ENCODE measurements around the gene TBC1D22A. TPM values are rescaled to one million over a fixed set of nuclear protein-coding genes. Genes with fewer than 3 reads are reported as not detected.

TBC1D22A gene
- total and polyA plus RNA-seq, 11 donors = 9.4 to 30.7 (median 18.6) TPM

DNA sequence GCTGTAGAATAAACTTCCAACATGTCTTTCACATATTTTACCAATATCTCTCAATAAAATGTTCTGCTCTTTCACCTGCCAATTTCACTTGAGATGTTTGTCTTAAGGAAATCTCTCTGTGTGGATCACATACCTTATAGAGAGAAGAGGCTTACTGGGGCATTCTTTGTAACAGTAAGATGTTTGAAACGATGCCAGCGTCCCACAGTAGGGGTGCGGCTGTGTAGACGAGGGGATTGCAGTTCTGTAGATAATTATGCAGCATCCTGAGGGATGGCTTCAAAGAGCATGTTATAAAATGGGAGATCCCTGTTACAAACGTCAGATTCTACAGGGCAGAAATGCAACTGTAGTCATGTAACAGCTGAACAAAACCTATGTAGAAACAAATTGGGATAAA is 200.0 kb downstream of the TBC1D22A start:
- Histone ChIP-seq H3K4me3 (no peak overlapping the region), H3K4me1 (peaks cover 0 to 5% (median 0%) of the 10 kb centered on the region in 12 donors), H3K27ac (no peak overlapping the region), H3K9me3 (no peaks in the 10 kb centered on the region), H3K27me3 (no peaks in the 10 kb centered on the region), H3K36me3 (peaks cover 0 to 5% (median 0%) of the 10 kb centered on the region in 9 donors)
- no peak for TF ChIP-seq POLR2A (IDR thresholded peaks at IDR 0.05)
- TF ChIP-seq, protein P1, sequence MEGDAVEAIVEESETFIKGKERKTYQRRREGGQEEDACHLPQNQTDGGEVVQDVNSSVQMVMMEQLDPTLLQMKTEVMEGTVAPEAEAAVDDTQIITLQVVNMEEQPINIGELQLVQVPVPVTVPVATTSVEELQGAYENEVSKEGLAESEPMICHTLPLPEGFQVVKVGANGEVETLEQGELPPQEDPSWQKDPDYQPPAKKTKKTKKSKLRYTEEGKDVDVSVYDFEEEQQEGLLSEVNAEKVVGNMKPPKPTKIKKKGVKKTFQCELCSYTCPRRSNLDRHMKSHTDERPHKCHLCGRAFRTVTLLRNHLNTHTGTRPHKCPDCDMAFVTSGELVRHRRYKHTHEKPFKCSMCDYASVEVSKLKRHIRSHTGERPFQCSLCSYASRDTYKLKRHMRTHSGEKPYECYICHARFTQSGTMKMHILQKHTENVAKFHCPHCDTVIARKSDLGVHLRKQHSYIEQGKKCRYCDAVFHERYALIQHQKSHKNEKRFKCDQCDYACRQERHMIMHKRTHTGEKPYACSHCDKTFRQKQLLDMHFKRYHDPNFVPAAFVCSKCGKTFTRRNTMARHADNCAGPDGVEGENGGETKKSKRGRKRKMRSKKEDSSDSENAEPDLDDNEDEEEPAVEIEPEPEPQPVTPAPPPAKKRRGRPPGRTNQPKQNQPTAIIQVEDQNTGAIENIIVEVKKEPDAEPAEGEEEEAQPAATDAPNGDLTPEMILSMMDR (IDR thresholded peaks at IDR 0.05) = no peak
- ATAC-seq (no peak), DNase-seq (no peak)
- intact Hi-C loops (cut with DNase I) = no loop called here
- WGBS, 4 donors = 73 to 81% (median 75%) methylated on average over 5 of the region's 5 CpGs

DNA sequence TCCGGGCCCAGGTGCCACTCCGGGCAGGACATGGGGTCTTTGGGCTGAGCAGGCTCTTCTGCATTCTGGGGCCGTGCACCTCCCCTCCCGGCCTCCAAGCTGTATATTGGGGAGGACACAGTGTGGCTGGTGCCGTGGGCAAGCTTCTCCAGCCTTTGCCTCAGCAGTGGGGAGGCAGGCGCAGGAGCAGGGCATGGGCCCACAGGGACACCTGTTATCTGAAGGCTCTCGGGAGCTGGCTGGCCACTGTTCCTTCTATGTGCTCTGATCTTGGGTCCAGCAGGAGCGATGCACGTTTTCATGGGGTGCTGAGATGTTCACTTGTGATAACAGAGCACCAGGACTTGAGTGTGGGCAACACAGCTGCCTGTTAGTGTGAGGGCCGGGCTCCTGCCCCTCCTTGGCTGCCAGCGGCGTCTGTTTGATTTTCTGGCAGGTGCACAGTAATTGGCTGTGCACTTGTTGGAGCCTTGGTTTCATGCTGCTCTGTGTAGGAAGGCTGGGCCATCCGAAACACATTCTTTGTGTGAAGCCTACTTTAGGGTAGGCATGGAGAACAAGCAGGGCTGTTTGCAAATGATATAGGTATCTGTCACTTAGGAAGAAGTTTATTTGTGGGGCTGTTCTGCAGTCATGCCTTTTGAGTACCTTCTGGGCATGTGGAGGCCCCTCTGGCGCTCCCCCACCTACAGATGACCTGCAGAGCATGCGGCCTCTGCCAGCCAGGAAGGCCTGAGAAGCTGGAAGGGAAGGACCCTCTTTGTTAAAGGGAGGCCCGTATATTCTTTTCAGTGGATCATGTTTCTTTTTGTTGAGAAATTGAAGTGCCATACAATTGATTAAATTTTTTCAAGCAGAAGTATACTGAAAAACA is 201.5 kb downstream of the TBC1D22A start:
- intact Hi-C loops (cut with DNase I) = no loop called here
- 92 to 94% (median 93%) methylated on average over 15 to 16 of the region's 16 CpGs for WGBS, 4 donors
- Histone ChIP-seq H3K27me3 (no peaks in the 10 kb centered on the region), H3K4me3 (no peak overlapping the region), H3K36me3 (no peaks in the 10 kb centered on the region), H3K4me1 (peaks cover 0 to 5% (median 0%) of the 10 kb centered on the region in 12 donors), H3K27ac (no peak overlapping the region), H3K9me3 (no peaks in the 10 kb centered on the region)
- no peak for ATAC-seq
- TF ChIP-seq, protein P1 (IDR thresholded peaks at IDR 0.05) = no peak
- no peak for TF ChIP-seq POLR2A (IDR thresholded peaks at IDR 0.05)
- DNase-seq = no peak

DNA sequence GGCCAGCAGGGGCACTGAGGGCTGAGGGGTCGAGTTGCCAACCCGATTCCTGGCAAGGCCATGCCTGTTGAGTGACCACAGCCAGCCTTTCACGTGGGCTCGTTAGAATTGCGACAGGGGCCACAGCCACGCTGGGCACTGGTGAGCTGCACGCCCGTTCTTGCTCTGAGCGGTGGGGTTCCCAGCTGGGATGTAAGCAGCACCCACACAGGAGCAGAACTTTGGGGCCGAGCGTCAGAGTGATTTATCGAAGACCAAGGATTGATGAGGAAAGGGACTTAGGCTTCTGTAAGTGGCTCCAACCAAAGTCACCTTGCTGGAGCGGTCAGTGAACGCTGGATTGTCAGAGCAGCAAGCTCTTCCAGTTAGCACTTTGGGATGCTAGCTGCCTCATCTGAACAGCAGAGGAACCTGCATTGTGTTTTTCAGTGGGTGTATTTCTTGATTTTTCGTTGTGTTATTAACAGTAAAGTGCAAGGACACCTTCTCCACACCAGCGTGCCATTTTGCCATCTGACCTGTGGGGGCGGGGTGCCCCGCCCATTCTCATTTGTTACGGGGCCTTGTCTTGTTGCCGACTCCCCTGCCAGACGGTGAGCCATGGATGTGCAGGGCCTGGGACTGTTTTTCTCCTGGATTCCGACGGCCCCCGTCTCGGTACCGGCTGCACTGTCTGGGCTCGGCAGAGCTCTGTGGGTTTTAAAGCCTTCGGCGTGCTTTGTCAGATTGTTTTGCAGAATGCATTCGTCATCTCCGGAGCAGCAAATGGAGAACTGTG is 202.5 kb downstream of the TBC1D22A start:
- Histone ChIP-seq H3K27ac (no peak overlapping the region), H3K4me1 (peaks cover 0 to 6% (median 0%) of the 10 kb centered on the region in 12 donors), H3K9me3 (no peaks in the 10 kb centered on the region), H3K4me3 (no peak overlapping the region), H3K36me3 (no peaks in the 10 kb centered on the region), H3K27me3 (no peaks in the 10 kb centered on the region)
- DNase-seq (no peak), ATAC-seq (no peak)
- no peak for TF ChIP-seq POLR2A (IDR thresholded peaks at IDR 0.05)
- TF ChIP-seq, protein P1 (IDR thresholded peaks at IDR 0.05) = no peak
- WGBS, 4 donors = 92 to 95% (median 93%) methylated on average over 31 of the region's 31 CpGs
- intact Hi-C loops (cut with DNase I) = no loop called here

Data from heart left ventricle (tissue), 16 donors.